Measurements from ENCODE around the gene MLKL. TPM values are rescaled to one million over a fixed set of nuclear protein-coding genes. Genes with fewer than 3 reads are reported as not detected.

MLKL gene
- total and polyA plus RNA-seq, 2 of the 13 experiments (the other 11 are each of a cell fraction or from before 2014, with no cell fraction given): 6.4 to 10.7 TPM

GRCh38 chr16:74666425-74667254 lies 34.0 kb downstream of the MLKL start, which contains the start of gene RFWD3 (continued):
- no peak for TF ChIP-seq SIX1 (CRISPR knock-in tag; IDR thresholded peaks at IDR 0.05; ENCODE audit: borderline replicate concordance)
- 0 out of 2 replicates have a peak, but pooled peaks have one; percentile 67 for TF ChIP-seq ZFP82 (CRISPR knock-in tag; IDR thresholded peaks at IDR 0.05; ENCODE audit: borderline replicate concordance)
- TF ChIP-seq RXRA (CRISPR knock-in tag; IDR thresholded peaks at IDR 0.05): peak; percentile 85
- peak; percentile 80 for TF ChIP-seq ZNF580 (CRISPR knock-in tag; IDR thresholded peaks at IDR 0.05; ENCODE audit: borderline replicate concordance, low read depth)
- TF ChIP-seq TEAD2 (CRISPR knock-in tag; IDR thresholded peaks at IDR 0.05): no peak
- TF ChIP-seq NCOR1 (IDR thresholded peaks at IDR 0.05; ENCODE audit: borderline replicate concordance, low read length): no peak
- TF ChIP-seq ZNF574 (CRISPR knock-in tag; IDR thresholded peaks at IDR 0.05): peak; percentile 84
- TF ChIP-seq ZNF282 (IDR thresholded peaks at IDR 0.05; ENCODE audit: partially characterized antibody): no peak
- no peak for TF ChIP-seq KLF6 (CRISPR knock-in tag; IDR thresholded peaks at IDR 0.05)
- TF ChIP-seq ZBED4 (CRISPR knock-in tag; IDR thresholded peaks at IDR 0.05; ENCODE audit: borderline replicate concordance): peak; percentile 69
- peak; percentile 93 for TF ChIP-seq HDAC1 (CRISPR knock-in tag; IDR thresholded peaks at IDR 0.05)

Data from HepG2 (cell line).